GM12878 (cell line): Measurements from ENCODE around the gene PTGES2. TPM values are rescaled to one million over a fixed set of nuclear protein-coding genes. Genes with fewer than 3 reads are reported as not detected.
A peak's percentile ranks its signal among the peaks of the same experiment; 100 is the strongest.

Experiments
- ATAC-seq: fragments of 200-7000 bp; cut with Tn5 transposase; 3 replicates; pipeline ENCODE4 v1.9.1; 2020; ENCODE audit warnings: mild to moderate bottlenecking, moderate library complexity
- BruUV-seq: library from RNA; stranded (reverse); fragments of 400-500 nt; replicated peaks from 2 replicates; lab custom pipeline; 2021; lab: Mats Ljungman, UMichigan
- CTCF ChIA-PET: fragments of 300-600 bp; sonication (Branson Sonifier 250); formaldehyde crosslinking; extraction: SDS; loops from one replicate; lab custom pipeline; 2021; ENCODE audit warnings: inconsistent platforms; lab: Yijun Ruan, JAX
- POLR2A ChIA-PET: fragments of 350-600 bp; formaldehyde crosslinking; extraction: SDS; loops from one replicate; lab custom pipeline; 2021; ENCODE audit warnings: inconsistent platforms; lab: Charles Lee
- RAD21 ChIA-PET: fragments of 300-600 bp; sonication (Branson Sonifier 250); formaldehyde crosslinking; loops from one replicate; lab custom pipeline; 2023; ENCODE audit warnings: antibody characterized with exemption; ENCODE audit not compliant: unreplicated experiment; lab: Charles Lee
- SMC1A ChIA-PET: fragments of 300-600 bp; sonication (Branson Sonifier 250); formaldehyde crosslinking; loops from one replicate; lab custom pipeline; 2023; ENCODE audit not compliant: unreplicated experiment, uncharacterized antibody; lab: Charles Lee
- DNase-seq: peaks from one replicate; pipeline ENCODE4 v3.0.0-alpha.2; 2011; ENCODE audit warnings: low read depth, low spot score
- FAIRE-seq: peaks from 3 replicates; lab custom pipeline; 2011; peaks lifted over from hg19 to GRCh38; lab: Jason Lieb, UNC
- H2AFZ ChIP-seq: 2 replicates; pipeline ENCODE4 v1.6.0; 2011; ENCODE audit warnings: low read depth, low read length, control low read depth; ENCODE audit not compliant: control insufficient read depth
- H3K27ac ChIP-seq: 2 replicates; pipeline ENCODE4 v1.5.1; 2011; ENCODE audit warnings: control low read depth; ENCODE audit not compliant: control insufficient read depth, insufficient read depth
- H3K27me3 ChIP-seq, 2 experiments: replicated peaks in 1 of 2; 2 replicates each; pipeline versions ENCODE4 v1.6.0 to v1.6.1; 2011; ENCODE audit warnings: low read length in 1 of 2; ENCODE audit not compliant: control insufficient read depth in 2 of 2, insufficient read depth in 2 of 2
- H3K36me3 ChIP-seq, 2 experiments: 2 replicates each; pipeline ENCODE4 v1.5.1; 2011; ENCODE audit warnings: low read length in 1 of 2; ENCODE audit not compliant: control insufficient read depth in 2 of 2, insufficient read depth in 2 of 2
- H3K4me1 ChIP-seq: 2 replicates; pipeline ENCODE4 v1.6.1; 2011; ENCODE audit warnings: mild to moderate bottlenecking, low read length, moderate library complexity, mixed read lengths; ENCODE audit not compliant: control insufficient read depth, insufficient read depth
- H3K4me2 ChIP-seq: 2 replicates; pipeline ENCODE4 v1.6.0; 2011; ENCODE audit warnings: control low read depth; ENCODE audit not compliant: control insufficient read depth, insufficient read depth
- H3K4me3 ChIP-seq: fragments of 200-600 bp; sonication (generic); 2 replicates; pipeline ENCODE4 v1.5.1; 2016
- H3K79me2 ChIP-seq: 2 replicates; pipeline ENCODE4 v1.6.0; 2011; ENCODE audit warnings: low read length; ENCODE audit not compliant: control insufficient read depth, insufficient read depth
- H3K9ac ChIP-seq: 2 replicates; pipeline ENCODE4 v1.8.0; 2011; ENCODE audit warnings: low read length, control low read depth, mixed read lengths; ENCODE audit not compliant: control insufficient read depth, insufficient read depth
- H3K9me3 ChIP-seq: replicated peaks from 3 replicates; pipeline ENCODE4 v1.5.1; 2011; ENCODE audit warnings: mild to moderate bottlenecking, low read length; ENCODE audit not compliant: control insufficient read depth, insufficient read depth
- H4K20me1 ChIP-seq: 2 replicates; pipeline ENCODE4 v1.6.0; 2011; ENCODE audit not compliant: control insufficient read depth, insufficient read depth
- BCL11A ChIP-seq: IDR thresholded peaks from 2 replicates; pipeline ENCODE4 v1.6.1; 2011; ENCODE audit warnings: low read depth, low read length
- CHD2 ChIP-seq: IDR thresholded peaks from 2 replicates; pipeline ENCODE4 v1.6.1; 2011; ENCODE audit warnings: low read depth, low read length, improper control_type of control experiment, borderline replicate concordance
- E4F1 ChIP-seq: fragments of 450-650 bp; IDR thresholded peaks from 2 replicates; pipeline ENCODE4 v1.6.1; 2018; ENCODE audit warnings: borderline replicate concordance, mild to moderate bottlenecking; ENCODE audit not compliant: partially characterized antibody
- ESRRA ChIP-seq: IDR thresholded peaks from 2 replicates; pipeline ENCODE4 v1.6.1; 2012; ENCODE audit warnings: mild to moderate bottlenecking, low read length, improper control_type of control experiment
- HCFC1 ChIP-seq: fragments of 150-350 bp; IDR thresholded peaks from 2 replicates; pipeline ENCODE4 v1.6.1; 2014; ENCODE audit warnings: low read length
- HDAC2 ChIP-seq: fragments of 200-600 bp; sonication (generic); IDR thresholded peaks from 2 replicates; pipeline ENCODE4 v1.6.1; 2017
- IRF4 ChIP-seq: IDR thresholded peaks from 2 replicates; pipeline ENCODE4 v1.6.1; 2011; ENCODE audit warnings: low read depth, low read length
- PAX5 ChIP-seq: IDR thresholded peaks from 2 replicates; pipeline ENCODE4 v1.6.1; 2011; ENCODE audit warnings: low read depth, low read length, borderline replicate concordance
- PKNOX1 ChIP-seq: fragments of 450-650 bp; IDR thresholded peaks from 2 replicates; pipeline ENCODE4 v1.6.1; 2016; ENCODE audit warnings: mild to moderate bottlenecking
- PML ChIP-seq: IDR thresholded peaks from 2 replicates; pipeline ENCODE4 v1.6.1; 2012; ENCODE audit warnings: low read length, inconsistent platforms
- POLR2A ChIP-seq: IDR thresholded peaks from 2 replicates; pipeline ENCODE4 v1.6.1; 2011; ENCODE audit warnings: low read depth, mild to moderate bottlenecking, low read length
- SMC3 ChIP-seq: IDR thresholded peaks from 2 replicates; pipeline ENCODE4 v1.6.1; 2011; ENCODE audit warnings: low read length, improper control_type of control experiment, borderline replicate concordance
- SPI1 ChIP-seq: IDR thresholded peaks from 2 replicates; pipeline ENCODE4 v1.6.1; 2011; ENCODE audit warnings: low read depth, mild to moderate bottlenecking, low read length, moderate library complexity, borderline replicate concordance; ENCODE audit not compliant: insufficient read depth
- STAT3 ChIP-seq: IDR thresholded peaks from 2 replicates; pipeline ENCODE4 v1.6.1; 2011; ENCODE audit warnings: low read depth, low read length, improper control_type of control experiment
- SUPT20H ChIP-seq: IDR thresholded peaks from 2 replicates; pipeline ENCODE4 v1.6.1; 2011; ENCODE audit warnings: low read depth, mild to moderate bottlenecking, low read length, moderate library complexity, borderline replicate concordance; ENCODE audit not compliant: control insufficient read depth
- SUZ12 ChIP-seq: fragments of 200-600 bp; sonication (generic); IDR thresholded peaks from one replicate; pipeline ENCODE4 v1.6.1; 2018; ENCODE audit warnings: antibody characterized with exemption, mild to moderate bottlenecking; ENCODE audit not compliant: unreplicated experiment
- TAF1 ChIP-seq: IDR thresholded peaks from 2 replicates; pipeline ENCODE4 v1.6.1; 2011; ENCODE audit warnings: mild to moderate bottlenecking, low read depth, low read length, borderline replicate concordance
- TCF12 ChIP-seq: IDR thresholded peaks from 2 replicates; pipeline ENCODE4 v1.6.1; 2011; ENCODE audit warnings: low read depth, mild to moderate bottlenecking, low read length
- YY1 ChIP-seq: IDR thresholded peaks from 2 replicates; pipeline ENCODE4 v1.6.1; 2011; ENCODE audit warnings: low read depth, mild to moderate bottlenecking, low read length
- ZNF622 ChIP-seq: fragments of 450-650 bp; IDR thresholded peaks from 2 replicates; pipeline ENCODE4 v1.6.1; 2017; ENCODE audit warnings: mild to moderate bottlenecking, inconsistent platforms
- WGBS: methylation state at CpG from one replicate; pipeline ENCODE4 v1.1.6; 2016; ENCODE audit warnings: low lambda C conversion rate; ENCODE audit not compliant: insufficient replicate concordance, insufficient coverage; ENCODE audit errors: missing lambda C conversion rate; 5-methylcytosine and 5-hydroxymethylcytosine counted together
- in situ Hi-C: fragments of 300-500 bp; cut with MboI; formaldehyde crosslinking; loops from 9 replicates; pipeline ENCODE4 v1.14.3; 2018; ENCODE audit warnings: mixed read lengths
- intact Hi-C: fragments of 100-400 bp; cut with micrococcal nuclease; formaldehyde crosslinking; loops from one replicate; pipeline ENCODE4 v1.14.2; 2022; ENCODE audit not compliant: unreplicated experiment
- polyA plus RNA-seq, 11 experiments: library from polyadenylated mRNA; depleted of rRNA in 4 of 11; unstranded in 6 of 11; stranded (reverse) in 5 of 11; fragments of >200 nt; fragmentation: Nextera tagmentation in 4 of 11; fragmentation: Illumina TruSeq in 1 of 11; extraction: Ambion mirVana in 4 of 11; extraction: Trizol in 1 of 11; gene quantifications; 1 replicate in 1 of 11; 2 replicates in 10 of 11; pipeline versions ENCODE4 v1.2.1 to v1.2.3, GENCODE V29; 2011 to 2016; ENCODE audit warnings: inconsistent platforms in 2 of 11, missing spikeins in 2 of 11, low read depth in 1 of 11
- total RNA-seq, 4 experiments: library from RNA; depleted of rRNA in 3 of 4; stranded (reverse); fragments of >200 nt in 3 of 4; fragmentation: Illumina TruSeq in 1 of 4; extraction: Trizol in 1 of 4; gene quantifications; 2 replicates each; pipeline versions ENCODE4 v1.2.1 to v1.2.3, GENCODE V29; 2013 to 2021
- TF ChIP-seq, protein P1 (sequence below): IDR thresholded peaks from 2 replicates; pipeline ENCODE4 v1.6.1; 2011; ENCODE audit warnings: mild to moderate bottlenecking, low read depth, low read length, moderate library complexity; ENCODE audit not compliant: insufficient replicate concordance

PTGES2 gene
- total and polyA plus RNA-seq, 10 of the 15 experiments (the other 5 are each of a cell fraction or from before 2014, with no cell fraction given) = 2.1 to 141 (median 99.1) TPM

DNA sequence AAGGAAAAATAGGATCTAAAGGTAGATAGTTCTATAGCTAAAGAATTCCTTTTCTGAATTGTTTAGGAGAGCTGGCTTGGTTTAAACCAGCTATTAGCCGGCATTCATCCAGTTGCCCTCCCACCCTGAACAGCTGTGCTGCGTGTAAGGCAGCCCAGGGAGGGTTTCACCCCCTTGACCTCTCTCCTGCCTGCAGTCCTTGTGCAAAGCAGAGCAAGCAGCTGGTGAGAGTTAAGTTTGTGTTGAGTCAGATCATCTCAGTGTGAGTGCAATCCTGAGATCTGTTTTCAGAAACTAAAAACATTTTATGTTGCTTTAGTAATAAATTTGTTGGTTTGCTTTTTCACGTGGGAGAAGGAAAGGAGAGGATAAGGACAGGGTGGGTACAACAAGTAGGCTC lies 46.5 kb downstream of the PTGES2 start:
- in situ Hi-C loops = no loop called here
- RAD21 ChIA-PET = interaction anchor here (0.7 to 2.1 kb wide), 2 partner anchors 8 to 13 kb away, joined by 3 to 5 read pairs; partner anchors contain the start of gene SLC25A25
- Histone ChIP-seq H3K9ac (peak overlapping the region; percentile 1; the same call in 1 of the 2 replicates), H3K4me3 (no peak overlapping the region), H3K36me3 (peaks cover 0 to 6% of the 10 kb centered on the region in 2 experiments; a peak in 3 of 4 replicates), H3K79me2 (peaks cover 45% of the 10 kb centered on the region), H2AFZ (no peak overlapping the region), H3K4me1 (peaks cover 30% of the 10 kb centered on the region), H3K9me3 (no peaks in the 10 kb centered on the region; the same call in 2 of the 3 replicates), H4K20me1 (no peaks in the 10 kb centered on the region), H3K27me3 (no peaks in the 10 kb centered on the region), H3K27ac (peak overlapping the region; percentile 16), H3K4me2 (no peak overlapping the region)
- no TSS peak for BruUV-seq
- intact Hi-C loops = no loop called here
- SMC1A ChIA-PET = interaction anchor here (1.5 to 1.8 kb wide), 2 partner anchors 8 to 13 kb away, joined by 5 to 6 read pairs; no protein-coding TSS in a partner anchor
- ATAC-seq (peak; percentile 37; the same call in 1 of the 3 replicates), FAIRE-seq (no peak), DNase-seq (no peak)
- POLR2A ChIA-PET = interaction anchor here (0.9 to 1.5 kb wide), 3 partner anchors 8 to 13 kb away, joined by 3 to 7 read pairs (median 4); partner anchors contain the start of gene SLC25A25
- 43% methylated on average over 3 of the region's 3 CpGs for WGBS
- CTCF ChIA-PET = interaction anchor here (0.6 to 6.6 kb wide), 6 partner anchors 9 to 47 kb away, joined by 3 to 33 read pairs (median 10); no protein-coding TSS in a partner anchor
- TF ChIP-seq, protein P1, sequence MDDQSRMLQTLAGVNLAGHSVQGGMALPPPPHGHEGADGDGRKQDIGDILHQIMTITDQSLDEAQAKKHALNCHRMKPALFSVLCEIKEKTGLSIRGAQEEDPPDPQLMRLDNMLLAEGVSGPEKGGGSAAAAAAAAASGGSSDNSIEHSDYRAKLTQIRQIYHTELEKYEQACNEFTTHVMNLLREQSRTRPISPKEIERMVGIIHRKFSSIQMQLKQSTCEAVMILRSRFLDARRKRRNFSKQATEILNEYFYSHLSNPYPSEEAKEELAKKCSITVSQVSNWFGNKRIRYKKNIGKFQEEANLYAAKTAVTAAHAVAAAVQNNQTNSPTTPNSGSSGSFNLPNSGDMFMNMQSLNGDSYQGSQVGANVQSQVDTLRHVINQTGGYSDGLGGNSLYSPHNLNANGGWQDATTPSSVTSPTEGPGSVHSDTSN = peak; percentile 19
- TF ChIP-seq BCL11A (no peak), YY1 (no peak), ZNF622 (no peak), SMC3 (no peak), HCFC1 (no peak), CHD2 (no peak), SUZ12 (no peak), SPI1 (no peak), POLR2A (no peak), TCF12 (peak; percentile 67; the same call in 1 of the 2 replicates), ESRRA (no peak), PAX5 (no peak), HDAC2 (no peak), E4F1 (no peak), STAT3 (no peak), SUPT20H (no peak), PKNOX1 (no peak), TAF1 (no peak), PML (no peak), IRF4 (no peak)
